GM23248 (cell line): ENCODE measurements around the gene MT1G. TPM values are rescaled to one million over a fixed set of nuclear protein-coding genes. Genes with fewer than 3 reads are reported as not detected.

Experiments used
- DNase-seq: peaks from one replicate; pipeline ENCODE4 v3.0.0-alpha.2; 2015
- H2AFZ ChIP-seq: fragments of 200-600 bp; sonication (generic); 2 replicates; pipeline ENCODE4 v1.6.1; 2016; ENCODE audit warnings: antibody characterized with exemption
- H3F3A ChIP-seq: fragments of 200-600 bp; sonication (generic); 2 replicates; pipeline ENCODE4 v1.6.1; 2016; ENCODE audit warnings: mild to moderate bottlenecking, antibody characterized with exemption, mixed run types; ENCODE audit not compliant: insufficient read depth
- H3K27ac ChIP-seq: fragments of 200-600 bp; sonication (generic); 2 replicates; pipeline ENCODE4 v1.5.1; 2016; ENCODE audit warnings: mild to moderate bottlenecking
- H3K27me3 ChIP-seq: fragments of 200-600 bp; sonication (generic); replicated peaks from 2 replicates; pipeline ENCODE4 v1.6.1; 2016; ENCODE audit warnings: mild to moderate bottlenecking; ENCODE audit not compliant: insufficient read depth
- H3K36me3 ChIP-seq: fragments of 200-600 bp; sonication (generic); 2 replicates; pipeline ENCODE4 v1.6.1; 2016; ENCODE audit warnings: low read depth, mild to moderate bottlenecking
- H3K4me1 ChIP-seq: fragments of 200-600 bp; sonication (generic); 2 replicates; pipeline ENCODE4 v1.6.1; 2016; ENCODE audit warnings: mild to moderate bottlenecking; ENCODE audit not compliant: insufficient read depth
- H3K4me2 ChIP-seq: fragments of 200-600 bp; sonication (generic); one replicate; pipeline ENCODE4 v1.6.1; 2016; ENCODE audit warnings: mild to moderate bottlenecking; ENCODE audit not compliant: unreplicated experiment
- H3K4me3 ChIP-seq: fragments of 200-600 bp; sonication (generic); 2 replicates; pipeline ENCODE4 v1.5.1; 2016; ENCODE audit warnings: mild to moderate bottlenecking
- H3K79me2 ChIP-seq: fragments of 200-600 bp; sonication (generic); 2 replicates; pipeline ENCODE4 v1.6.1; 2016; ENCODE audit warnings: mild to moderate bottlenecking; ENCODE audit not compliant: insufficient read depth
- H3K9ac ChIP-seq: fragments of 200-600 bp; sonication (generic); 2 replicates; pipeline ENCODE4 v1.6.1; 2016; ENCODE audit warnings: mild to moderate bottlenecking
- H3K9me2 ChIP-seq: fragments of 200-600 bp; sonication (generic); 2 replicates; pipeline ENCODE4 v1.6.1; 2016; ENCODE audit warnings: mixed run types, mild to moderate bottlenecking, moderate library complexity; ENCODE audit not compliant: insufficient read depth
- H3K9me3 ChIP-seq: fragments of 200-600 bp; sonication (generic); one replicate; pipeline ENCODE4 v1.6.1; 2017; ENCODE audit warnings: low read depth
- H4K20me1 ChIP-seq: fragments of 200-600 bp; sonication (generic); 2 replicates; pipeline ENCODE4 v1.6.0; 2016; ENCODE audit not compliant: insufficient read depth
- EZH2 ChIP-seq: fragments of 200-600 bp; sonication (generic); IDR thresholded peaks from 2 replicates; pipeline ENCODE4 v1.6.1; 2018; ENCODE audit warnings: antibody characterized with exemption, mild to moderate bottlenecking; ENCODE audit not compliant: insufficient read depth, poor library complexity, severe bottlenecking
- EZH2phosphoT487 ChIP-seq: fragments of 200-600 bp; sonication (generic); IDR thresholded peaks from 2 replicates; pipeline ENCODE4 v1.6.1; 2018; ENCODE audit warnings: antibody characterized with exemption, moderate library complexity, mild to moderate bottlenecking, low read depth; ENCODE audit not compliant: insufficient read depth
- WGBS, 2 experiments: methylation state at CpG; one replicate each; pipeline ENCODE4 v1.1.6; 2015 to 2017; ENCODE audit warnings: low lambda C conversion rate in 2 of 2, low coverage in 1 of 2; ENCODE audit errors: missing lambda C conversion rate in 2 of 2; 5-methylcytosine and 5-hydroxymethylcytosine counted together
- in situ Hi-C: fragments of 300-500 bp; cut with MboI; formaldehyde crosslinking; loops from 2 replicates; pipeline ENCODE4 v1.15.0; 2020
- polyA plus RNA-seq: library from polyadenylated mRNA; unstranded; fragments of >200 nt; fragmentation: Nextera tagmentation; extraction: Ambion mirVana; gene quantifications from 2 replicates; pipeline ENCODE4 v1.2.1, GENCODE V29; 2016
- total RNA-seq: library from RNA; depleted of rRNA; stranded (reverse); fragments of >200 nt; shearing (Covaris generic); gene quantifications from 2 replicates; pipeline ENCODE4 v1.2.3, GENCODE V29; 2014

MT1G gene
- total and polyA plus RNA-seq, 2 experiments from 2014 or later = 4.4 TPM; not detected in 1

DNA sequence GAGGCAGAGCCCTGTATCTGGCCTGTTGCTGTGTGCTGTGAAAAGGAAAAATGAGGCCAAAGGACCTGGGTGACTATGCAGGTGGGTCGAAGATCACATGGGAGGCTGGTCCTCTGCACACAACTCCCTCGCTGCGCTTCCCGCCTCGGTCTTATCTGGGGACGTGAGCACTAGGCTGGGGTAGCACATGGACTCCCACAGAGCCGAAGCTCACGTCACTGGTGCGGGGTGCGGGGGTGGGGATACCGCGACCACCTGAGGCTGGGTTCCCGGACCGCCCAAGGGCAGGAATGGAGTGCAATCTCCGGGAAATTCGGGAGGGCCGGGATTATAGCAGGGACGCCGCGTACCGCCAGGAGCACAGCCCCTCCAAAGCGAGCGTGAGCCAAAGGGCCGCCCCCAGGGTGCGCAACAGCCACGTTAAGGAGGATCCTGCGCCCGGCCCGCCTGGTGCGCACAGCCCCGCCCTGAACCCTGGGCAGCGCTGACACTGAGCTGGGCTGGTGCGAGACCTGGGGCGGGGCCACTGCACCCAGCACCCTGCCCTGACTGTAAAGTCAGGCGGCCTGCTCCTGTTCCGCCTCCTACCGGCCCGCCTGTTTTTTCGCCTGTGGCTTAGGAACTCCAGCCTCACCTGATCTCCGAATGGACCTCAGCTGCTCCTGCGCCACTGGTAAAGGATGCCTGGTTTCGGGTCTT lies 24.6 kb downstream of the MT1G start:
- Histone ChIP-seq H3K9me3 (no peaks in the 10 kb centered on the region), H3K4me2 (no peak overlapping the region), H3K27ac (no peak overlapping the region), H3K27me3 (peaks cover 12% of the 10 kb centered on the region), H3K4me3 (peak overlapping the region; percentile 23), H2AFZ (peak overlapping the region; percentile 56; the same call in 1 of the 2 replicates), H3K36me3 (no peaks in the 10 kb centered on the region), H3K79me2 (no peaks in the 10 kb centered on the region), H3K9ac (no peak overlapping the region), H3F3A (no peaks in the 10 kb centered on the region), H3K4me1 (no peaks in the 10 kb centered on the region), H4K20me1 (no peaks in the 10 kb centered on the region), H3K9me2 (no peaks in the 10 kb centered on the region)
- in situ Hi-C loops = no loop called here
- TF ChIP-seq EZH2phosphoT487 (no peak), EZH2 (no peak)
- DNase-seq = peak; percentile 65
- WGBS, 2 experiments = 21 to 26% methylated on average over 41 to 42 of the region's 42 CpGs

DNA sequence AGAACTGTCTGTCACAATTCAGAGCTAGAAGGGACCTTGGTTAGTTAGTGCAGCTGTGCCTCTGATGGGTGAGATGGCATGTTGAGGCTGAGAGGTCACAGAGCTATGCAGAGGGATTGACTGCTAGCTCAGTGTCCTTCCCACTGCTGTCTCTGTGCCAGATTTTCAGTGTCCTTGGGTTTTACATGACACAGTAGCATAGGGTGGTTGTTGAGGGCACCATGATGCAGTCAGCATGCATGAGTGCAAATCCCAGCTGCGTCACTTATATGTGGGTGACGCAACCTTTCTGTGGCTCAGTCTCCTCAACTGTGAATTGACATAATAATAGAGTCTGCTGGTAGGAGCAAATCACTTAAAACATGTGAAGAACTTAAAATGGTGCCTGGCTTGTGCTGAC lies 26.7 kb downstream of the MT1G start:
- Histone ChIP-seq H3K36me3 (no peaks in the 10 kb centered on the region), H3F3A (no peaks in the 10 kb centered on the region), H3K79me2 (no peaks in the 10 kb centered on the region), H2AFZ (no peak overlapping the region), H3K4me1 (no peaks in the 10 kb centered on the region), H3K9me3 (no peaks in the 10 kb centered on the region), H3K9me2 (no peaks in the 10 kb centered on the region), H4K20me1 (no peaks in the 10 kb centered on the region), H3K27me3 (no peaks in the 10 kb centered on the region), H3K9ac (no peak overlapping the region), H3K4me3 (no peak overlapping the region), H3K4me2 (no peak overlapping the region), H3K27ac (no peak overlapping the region)
- DNase-seq = no peak
- 97 to 98% methylated on average over 2 of the region's 2 CpGs for WGBS, 2 experiments
- in situ Hi-C loops = no loop called here
- TF ChIP-seq EZH2 (no peak), EZH2phosphoT487 (no peak)

DNA sequence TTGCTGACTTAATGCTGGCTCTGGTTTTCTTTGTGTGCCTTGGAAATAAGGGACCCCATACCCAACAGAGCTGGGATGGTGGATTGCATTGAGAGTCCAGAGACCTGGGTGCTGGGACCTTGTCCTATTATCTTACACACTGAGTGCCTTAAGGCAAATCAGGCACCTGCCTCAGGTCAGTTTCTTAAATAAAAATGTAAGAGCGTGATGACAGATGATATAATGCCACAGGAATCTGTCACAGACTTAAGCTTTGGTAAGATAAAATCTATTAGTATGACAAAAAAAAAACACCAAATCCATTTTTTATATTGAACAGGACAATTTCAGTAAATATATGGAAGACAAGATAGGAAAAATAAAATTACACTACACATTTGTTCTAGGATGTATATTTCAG lies 27.8 kb downstream of the MT1G start:
- H3K36me3 ChIP-seq = no peaks in the 10 kb centered on the region
- no peak overlapping the region for H3K4me3 ChIP-seq
- H2AFZ ChIP-seq = no peak overlapping the region
- no peak overlapping the region for H3K27ac ChIP-seq
- TF ChIP-seq EZH2 = no peak
- no peak for TF ChIP-seq EZH2phosphoT487
- H3K27me3 ChIP-seq = no peaks in the 10 kb centered on the region
- WGBS, 2 experiments = 88 to 94% methylated on average over 1 of the region's 1 CpG
- H3K79me2 ChIP-seq = no peaks in the 10 kb centered on the region
- DNase-seq = no peak
- no peak overlapping the region for H3K9ac ChIP-seq
- no peaks in the 10 kb centered on the region for H4K20me1 ChIP-seq
- no peaks in the 10 kb centered on the region for H3K9me3 ChIP-seq
- in situ Hi-C loops = no loop called here
- no peaks in the 10 kb centered on the region for H3F3A ChIP-seq
- H3K4me1 ChIP-seq = no peaks in the 10 kb centered on the region
- H3K4me2 ChIP-seq = no peak overlapping the region
- H3K9me2 ChIP-seq = no peaks in the 10 kb centered on the region

DNA sequence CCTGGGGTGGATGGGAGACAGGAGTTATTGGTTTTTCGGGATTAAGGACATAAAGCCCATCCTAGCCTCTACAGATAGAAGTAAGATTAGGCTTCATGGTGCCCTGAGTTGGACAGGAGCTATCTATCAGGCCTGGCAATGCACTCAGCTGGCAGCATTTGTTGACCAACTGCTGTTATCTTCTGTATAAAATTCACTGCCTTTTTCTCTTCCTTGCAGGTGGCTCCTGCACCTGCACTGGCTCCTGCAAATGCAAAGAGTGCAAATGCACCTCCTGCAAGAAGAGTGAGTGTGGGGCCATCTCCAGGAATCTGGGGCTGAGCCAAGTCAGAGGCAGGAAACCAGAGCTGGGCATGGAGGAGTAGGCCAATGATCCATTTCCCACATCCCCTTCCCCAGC lies 28.8 kb downstream of the MT1G start:
- no peak for DNase-seq
- H3K4me1 ChIP-seq = no peaks in the 10 kb centered on the region
- in situ Hi-C loops = no loop called here
- no peak overlapping the region for H3K4me3 ChIP-seq
- H3K27me3 ChIP-seq = no peaks in the 10 kb centered on the region
- no peaks in the 10 kb centered on the region for H3K9me2 ChIP-seq
- no peaks in the 10 kb centered on the region for H4K20me1 ChIP-seq
- H2AFZ ChIP-seq = no peak overlapping the region
- no peaks in the 10 kb centered on the region for H3F3A ChIP-seq
- 5 to 9% methylated on average over 1 of the region's 1 CpG for WGBS, 2 experiments
- no peak overlapping the region for H3K9ac ChIP-seq
- no peaks in the 10 kb centered on the region for H3K79me2 ChIP-seq
- H3K4me2 ChIP-seq = peak overlapping the region; percentile 95
- H3K9me3 ChIP-seq = no peaks in the 10 kb centered on the region
- no peak for TF ChIP-seq EZH2phosphoT487
- TF ChIP-seq EZH2 = no peak
- no peak overlapping the region for H3K27ac ChIP-seq
- H3K36me3 ChIP-seq = no peaks in the 10 kb centered on the region
